K562 (cell line): ENCODE results near the gene MYL1. TPM values are rescaled to one million over a fixed set of nuclear protein-coding genes. Genes with fewer than 3 reads are reported as not detected.

Experiments
- ATAC-seq: fragments of 200-7000 bp; cut with Tn5 transposase; 3 replicates; pipeline ENCODE4 v1.9.1; 2020; ENCODE audit warnings: moderate library complexity
- BruUV-seq: library from RNA; stranded (reverse); fragments of 400-500 nt; replicated peaks from 2 replicates; lab custom pipeline; 2021; lab: Mats Ljungman, UMichigan
- CTCF ChIA-PET: fragments of 300-600 bp; formaldehyde crosslinking; extraction: SDS; loops from one replicate; lab custom pipeline; 2021; ENCODE audit warnings: low intra/inter-chr PET ratio; lab: Yijun Ruan, JAX
- POLR2A ChIA-PET: fragments of 300-600, 350-650 bp; sonication (Branson Sonifier 250); formaldehyde crosslinking; extraction: SDS; loops from one replicate; lab custom pipeline; 2021; ENCODE audit warnings: antibody characterized with exemption, inconsistent platforms; lab: Yijun Ruan, JAX
- DNase-seq, 4 experiments: peaks; one replicate each; pipeline versions ENCODE4 v3.0.0 to v3.0.0-alpha.2; 2011 to 2018; ENCODE audit warnings: low spot score in 3 of 4, mixed read lengths in 3 of 4; ENCODE audit errors: extremely low read depth in 1 of 4
- FAIRE-seq: peaks from 2 replicates; lab custom pipeline; 2011; peaks lifted over from hg19 to GRCh38; lab: Jason Lieb, UNC
- H2AFZ ChIP-seq: 2 replicates; pipeline ENCODE4 v1.6.0; 2011; ENCODE audit warnings: low read depth, low read length, control low read depth, inconsistent platforms
- H3K27ac ChIP-seq: fragments of 200-600 bp; 3 replicates; pipeline ENCODE4 v1.8.0; 2011; ENCODE audit warnings: low read depth, mild to moderate bottlenecking, control low read depth, inconsistent platforms, low read length, moderate library complexity, mixed read lengths; ENCODE audit errors: extremely low read depth
- H3K27me3 ChIP-seq, 2 experiments: fragments of 300-600 bp in 1 of 2; 2 replicates in 1 of 2; 3 replicates in 1 of 2; pipeline versions ENCODE4 v1.6.0 to v1.8.0; 2011; ENCODE audit warnings: inconsistent platforms in 2 of 2, low read length in 2 of 2, mild to moderate bottlenecking in 1 of 2, mixed read lengths in 1 of 2, moderate library complexity in 1 of 2; ENCODE audit not compliant: control insufficient read depth in 2 of 2, insufficient read depth in 2 of 2
- H3K36me3 ChIP-seq: fragments of 300-600 bp; 3 replicates; pipeline ENCODE4 v1.8.0; 2011; ENCODE audit warnings: mild to moderate bottlenecking, low read length, inconsistent platforms; ENCODE audit not compliant: control insufficient read depth, insufficient read depth
- H3K4me1 ChIP-seq, 2 experiments: fragments of 200-600 bp in 1 of 2; replicated peaks in 1 of 2; 2 replicates in 1 of 2; 3 replicates in 1 of 2; pipeline versions ENCODE4 v1.5.1 to v1.8.0; 2011; ENCODE audit warnings: inconsistent platforms in 2 of 2, low read length in 2 of 2, mild to moderate bottlenecking in 1 of 2, mixed read lengths in 1 of 2, moderate library complexity in 1 of 2; ENCODE audit not compliant: control insufficient read depth in 2 of 2, insufficient read depth in 2 of 2
- H3K4me2 ChIP-seq: 2 replicates; pipeline ENCODE4 v1.6.1; 2011; ENCODE audit warnings: low read length, control low read depth, inconsistent platforms, mixed read lengths; ENCODE audit not compliant: insufficient read depth
- H3K4me3 ChIP-seq: fragments of 200-600 bp; sonication (generic), shearing (Covaris generic); 2 replicates; pipeline ENCODE4 v1.5.1; 2016; ENCODE audit warnings: control low read depth, inconsistent platforms
- H3K79me2 ChIP-seq: fragments of 200-600 bp; 3 replicates; pipeline ENCODE4 v1.8.0; 2011; ENCODE audit warnings: low read length, inconsistent platforms; ENCODE audit not compliant: control insufficient read depth, insufficient read depth
- H3K9ac ChIP-seq, 2 experiments: 2 replicates each; pipeline versions ENCODE4 v1.6.0 to v1.6.1; 2011; ENCODE audit warnings: low read depth in 2 of 2, low read length in 2 of 2, control low read depth in 1 of 2, inconsistent platforms in 1 of 2, mild to moderate bottlenecking in 1 of 2, mixed read lengths in 1 of 2; ENCODE audit not compliant: insufficient read depth in 1 of 2
- H3K9me1 ChIP-seq: one replicate; pipeline ENCODE4 v1.6.0; 2011; ENCODE audit warnings: inconsistent platforms, mild to moderate bottlenecking, low read length, moderate library complexity; ENCODE audit not compliant: control insufficient read depth, insufficient read depth
- H3K9me3 ChIP-seq: replicated peaks from 2 replicates; pipeline ENCODE4 v1.5.1; 2011; ENCODE audit warnings: low read depth, low read length, inconsistent platforms; ENCODE audit not compliant: control insufficient read depth, insufficient read depth
- H4K20me1 ChIP-seq: replicated peaks from 2 replicates; pipeline ENCODE4 v1.6.1; 2011; ENCODE audit warnings: low read length, inconsistent platforms, mixed read lengths; ENCODE audit not compliant: control insufficient read depth, insufficient read depth
- ARNT ChIP-seq, 2 experiments: fragments of 450-650 bp; IDR thresholded peaks; 2 replicates each; pipeline ENCODE4 v1.6.1; 2016; ENCODE audit warnings: mild to moderate bottlenecking in 1 of 2
- BMI1 ChIP-seq: fragments of 150-350 bp; IDR thresholded peaks from 2 replicates; pipeline ENCODE4 v1.6.1; 2014; ENCODE audit warnings: low read length
- CEBPG ChIP-seq, 3 experiments: fragments of 200-800 bp in 1 of 3; sonication (Bioruptor generic) in 1 of 3; sonication (generic) in 1 of 3; formaldehyde crosslinking in 1 of 3; IDR thresholded peaks in 2 of 3; conservative IDR thresholded peaks in 1 of 3; 2 replicates each; pipeline versions ENCODE4 v1.6.1 to v1.8.0; 2016 to 2022; ENCODE audit warnings: missing compliant biosample characterization in 2 of 3, missing genetic modification characterization in 2 of 3, mild to moderate bottlenecking in 1 of 3, missing genetic modification reagents in 1 of 3
- DNMT1 ChIP-seq: fragments of 450-650 bp; IDR thresholded peaks from 2 replicates; pipeline ENCODE4 v1.6.1; 2016; ENCODE audit warnings: antibody characterized with exemption, mild to moderate bottlenecking
- HDAC1 ChIP-seq, 2 experiments: fragments of 450-650 bp; IDR thresholded peaks; 2 replicates each; pipeline ENCODE4 v1.6.1; 2016 to 2017; ENCODE audit warnings: inconsistent platforms in 1 of 2, mild to moderate bottlenecking in 1 of 2, moderate library complexity in 1 of 2
- PHB2 ChIP-seq: fragments of 450-650 bp; IDR thresholded peaks from 2 replicates; pipeline ENCODE4 v1.6.1; 2017; ENCODE audit warnings: low read depth
- PHF8 ChIP-seq: fragments of 200-600 bp; sonication (generic); IDR thresholded peaks from 2 replicates; pipeline ENCODE4 v1.6.1; 2012; ENCODE audit warnings: mixed run types, mild to moderate bottlenecking, inconsistent platforms, low read length, moderate library complexity, borderline replicate concordance
- POLR2A ChIP-seq: fragments of 450-650 bp; conservative IDR thresholded peaks from 2 replicates; pipeline ENCODE4 v1.6.1; 2016
- RUNX1 ChIP-seq: sonication (generic); IDR thresholded peaks from 2 replicates; pipeline ENCODE4 v1.6.1; 2016; ENCODE audit warnings: antibody characterized with exemption, low read depth
- TARDBP ChIP-seq: fragments of 450-650 bp; IDR thresholded peaks from 2 replicates; pipeline ENCODE4 v1.6.1; 2016
- U2AF1 ChIP-seq: fragments of 200-400 bp; formaldehyde crosslinking; optimal IDR thresholded peaks from 2 replicates; pipeline ENCODE3; 2017; ENCODE audit warnings: mild to moderate bottlenecking, low read depth, low read length, moderate library complexity
- ZNF175 ChIP-seq: fragments of 200-800 bp; sonication (Bioruptor generic); IDR thresholded peaks from 2 replicates; pipeline ENCODE4 v1.6.1; 2016; ENCODE audit warnings: low read depth, mild to moderate bottlenecking, missing genetic modification characterization, missing compliant biosample characterization
- ZNF766 ChIP-seq: fragments of 200-800 bp; sonication (Bioruptor generic); conservative IDR thresholded peaks from 2 replicates; pipeline ENCODE4 v1.6.1; 2016; ENCODE audit warnings: missing genetic modification characterization, missing compliant biosample characterization
- WGBS: fragments of 100-300 bp; shearing (Covaris generic); methylation state at CpG from one replicate; pipeline ENCODE4 v1.1.6; 2016; ENCODE audit warnings: low coverage, mixed read lengths; ENCODE audit not compliant: insufficient coverage; ENCODE audit errors: missing lambda C conversion rate; 5-methylcytosine and 5-hydroxymethylcytosine counted together
- in situ Hi-C: fragments of 300-500 bp; cut with MboI; formaldehyde crosslinking; loops from 4 replicates; pipeline ENCODE4 v1.15.0; 2018; ENCODE audit warnings: inconsistent platforms, mixed read lengths
- intact Hi-C: fragments of 100-400 bp; cut with micrococcal nuclease; formaldehyde crosslinking; loops from 2 replicates; pipeline ENCODE4 v1.14.2; 2022
- polyA plus RNA-seq, 8 experiments: library from polyadenylated mRNA; depleted of rRNA in 4 of 8; stranded (reverse) in 5 of 8; unstranded in 3 of 8; fragments of >200 nt; fragmentation: Nextera tagmentation in 2 of 8; fragmentation: Illumina TruSeq in 1 of 8; extraction: Ambion mirVana in 2 of 8; extraction: Trizol in 1 of 8; gene quantifications; 2 replicates each; pipeline versions ENCODE4 v1.2.1 to v1.2.3, GENCODE V29; 2011 to 2014; ENCODE audit warnings: inconsistent platforms in 1 of 8, missing spikeins in 1 of 8
- total RNA-seq, 7 experiments: library from RNA; depleted of rRNA in 6 of 7; stranded (reverse); fragments of >200 nt in 6 of 7; fragmentation: Illumina TruSeq in 2 of 7; extraction: Trizol in 2 of 7; gene quantifications; 2 replicates each; pipeline versions ENCODE4 v1.2.1 to v1.2.3, GENCODE V29; 2011 to 2021; ENCODE audit warnings: low replicate concordance in 1 of 7
- TF ChIP-seq, protein P1 (sequence below): fragments of 450-650 bp; formaldehyde crosslinking; IDR thresholded peaks from 2 replicates; pipeline ENCODE4 v1.4.0; 2020; ENCODE audit warnings: mild to moderate bottlenecking, moderate library complexity
- TF ChIP-seq, protein P2 (sequence below): fragments of 200-800 bp; sonication (Bioruptor generic); IDR thresholded peaks from 2 replicates; pipeline ENCODE4 v1.6.1; 2017; ENCODE audit warnings: missing genetic modification characterization, missing compliant biosample characterization

Gene MYL1
- total and polyA plus RNA-seq, 9 of the 15 experiments (the other 6 are each of a cell fraction or from before 2014, with no cell fraction given), result not detected

DNA sequence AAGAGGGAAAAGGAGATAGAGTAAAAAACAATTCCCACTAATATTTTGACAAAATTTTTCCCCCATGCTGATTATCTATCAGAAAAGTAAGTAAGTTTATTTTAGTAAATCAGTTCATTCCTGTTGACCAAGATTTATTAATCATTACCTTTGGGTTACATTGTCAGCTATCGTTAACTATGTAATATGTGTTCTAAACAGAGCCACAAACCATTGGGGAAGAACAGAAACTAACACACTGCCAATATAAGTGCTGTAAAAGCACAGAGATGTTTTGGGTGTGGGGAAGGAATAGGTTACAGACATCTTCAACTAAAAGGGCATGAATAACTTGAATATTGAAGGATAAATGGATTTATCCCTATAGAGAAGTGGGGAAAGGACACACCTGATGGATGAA lies 47.3 kb downstream of the MYL1 start (continued):
- TF ChIP-seq CEBPG (CRISPR knock-in tag; IDR thresholded peaks at IDR 0.05) (no peak), CEBPG (tag; conservative IDR thresholded peaks at IDR 0.05 in 1 of 2, IDR thresholded peaks at IDR 0.05 in 1 of 2) (no peak), PHB2 (no peak), ARNT (IDR thresholded peaks at IDR 0.05) (no peak), DNMT1 (no peak), RUNX1 (no peak)

DNA sequence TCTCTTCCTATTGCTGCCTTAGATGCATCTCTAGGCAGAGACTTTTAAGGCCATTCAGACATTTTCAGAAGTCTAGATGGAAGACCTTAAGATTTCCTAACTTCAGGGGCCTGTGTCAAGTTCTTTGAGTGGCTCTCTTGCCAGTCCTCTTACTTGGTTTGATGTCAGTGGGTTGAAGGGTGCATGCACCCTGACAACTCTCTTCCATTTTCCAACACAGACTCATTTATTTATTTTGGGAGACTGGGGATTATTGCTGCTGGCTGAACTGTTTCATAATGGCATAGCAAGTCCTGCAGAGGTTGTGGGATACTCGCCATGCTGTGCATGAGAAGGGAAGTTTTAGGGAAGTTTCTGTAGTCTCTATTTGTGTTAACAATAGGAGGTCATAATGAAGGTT lies 50.7 kb downstream of the MYL1 start:
- Histone ChIP-seq H3K27ac (no peak overlapping the region), H3K4me1 (no peaks in the 10 kb centered on the region), H3K36me3 (no peaks in the 10 kb centered on the region), H3K9ac (no peak overlapping the region), H2AFZ (no peak overlapping the region), H3K4me2 (no peak overlapping the region), H3K79me2 (no peaks in the 10 kb centered on the region), H3K9me1 (no peaks in the 10 kb centered on the region), H3K4me3 (no peak overlapping the region), H3K27me3 (no peaks in the 10 kb centered on the region), H4K20me1 (no peaks in the 10 kb centered on the region), H3K9me3 (no peaks in the 10 kb centered on the region)
- ATAC-seq, result no peak
- FAIRE-seq, result no peak
- intact Hi-C loops (no loop called here), in situ Hi-C loops (no loop called here)
- TF ChIP-seq HDAC1 (IDR thresholded peaks at IDR 0.05) (no peak), POLR2A (no peak), BMI1 (no peak), PHF8 (no peak), U2AF1 (no peak), TARDBP (no peak), ZNF175 (CRISPR knock-in tag) (no peak), ZNF766 (CRISPR knock-in tag) (no peak)
- TF ChIP-seq, protein P1, sequence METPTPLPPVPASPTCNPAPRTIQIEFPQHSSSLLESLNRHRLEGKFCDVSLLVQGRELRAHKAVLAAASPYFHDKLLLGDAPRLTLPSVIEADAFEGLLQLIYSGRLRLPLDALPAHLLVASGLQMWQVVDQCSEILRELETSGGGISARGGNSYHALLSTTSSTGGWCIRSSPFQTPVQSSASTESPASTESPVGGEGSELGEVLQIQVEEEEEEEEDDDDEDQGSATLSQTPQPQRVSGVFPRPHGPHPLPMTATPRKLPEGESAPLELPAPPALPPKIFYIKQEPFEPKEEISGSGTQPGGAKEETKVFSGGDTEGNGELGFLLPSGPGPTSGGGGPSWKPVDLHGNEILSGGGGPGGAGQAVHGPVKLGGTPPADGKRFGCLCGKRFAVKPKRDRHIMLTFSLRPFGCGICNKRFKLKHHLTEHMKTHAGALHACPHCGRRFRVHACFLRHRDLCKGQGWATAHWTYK (CRISPR knock-in tag), result no peak
- TF ChIP-seq, protein P2, sequence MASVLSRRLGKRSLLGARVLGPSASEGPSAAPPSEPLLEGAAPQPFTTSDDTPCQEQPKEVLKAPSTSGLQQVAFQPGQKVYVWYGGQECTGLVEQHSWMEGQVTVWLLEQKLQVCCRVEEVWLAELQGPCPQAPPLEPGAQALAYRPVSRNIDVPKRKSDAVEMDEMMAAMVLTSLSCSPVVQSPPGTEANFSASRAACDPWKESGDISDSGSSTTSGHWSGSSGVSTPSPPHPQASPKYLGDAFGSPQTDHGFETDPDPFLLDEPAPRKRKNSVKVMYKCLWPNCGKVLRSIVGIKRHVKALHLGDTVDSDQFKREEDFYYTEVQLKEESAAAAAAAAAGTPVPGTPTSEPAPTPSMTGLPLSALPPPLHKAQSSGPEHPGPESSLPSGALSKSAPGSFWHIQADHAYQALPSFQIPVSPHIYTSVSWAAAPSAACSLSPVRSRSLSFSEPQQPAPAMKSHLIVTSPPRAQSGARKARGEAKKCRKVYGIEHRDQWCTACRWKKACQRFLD, result no peak
- 0% methylated on average over 1 of the region's 1 CpG for WGBS
- ChIA-PET CTCF (no interaction called here), POLR2A (no interaction called here)
- BruUV-seq, result no TSS peak
- no peak for DNase-seq
